ENCODE measurements around the gene BPIFB6. TPM values are rescaled to one million over a fixed set of nuclear protein-coding genes. Genes with fewer than 3 reads are reported as not detected.
"Not testable (repeated sequence)": the region's sequence is repeated elsewhere in the genome, so short reads cannot be mapped to it uniquely, and the experiment has no call there.

The BPIFB6 gene
- total RNA-seq, 1 experiment from 2014 or later, result not detected

- intact Hi-C loops (cut with micrococcal nuclease; ENCODE audit: unreplicated experiment), result no loop called here
- DNase-seq, result no peak
- no peaks in the 10 kb centered on the region for H4K20me1 ChIP-seq (ENCODE audit: insufficient read depth)
- H3K79me2 ChIP-seq (ENCODE audit: low read depth), result no peaks in the 10 kb centered on the region
- peaks cover 79% of the 10 kb centered on the region for H3K27me3 ChIP-seq (ENCODE audit: insufficient read depth, low read depth)
- TF ChIP-seq EZH2 (IDR thresholded peaks at IDR 0.05; ENCODE audit: low read depth) (no peak), CTCF (conservative IDR thresholded peaks at IDR 0.05) (no peak)
- no peak overlapping the region for H3K27ac ChIP-seq
- H3K4me3 ChIP-seq, result no peak overlapping the region
- CTCF ChIA-PET, result no interaction called here
- POLR2A ChIA-PET (ENCODE audit: unreplicated experiment), result no interaction called here
- H3F3A ChIP-seq (ENCODE audit: insufficient read depth, low read depth), result no peaks in the 10 kb centered on the region
- no peaks in the 10 kb centered on the region for H3K9me2 ChIP-seq (ENCODE audit: insufficient read depth)
- peaks cover 9% of the 10 kb centered on the region; the same call in 1 of the 2 replicates for H3K9me3 ChIP-seq (ENCODE audit: insufficient read depth, low read depth)
- no peaks in the 10 kb centered on the region for H3K36me3 ChIP-seq (ENCODE audit: low read depth)
- H3K4me2 ChIP-seq, result no peak overlapping the region
- BruUV-seq (replicated peaks), result no TSS peak
- no peak overlapping the region for H2AFZ ChIP-seq
- no peaks in the 10 kb centered on the region for H3K4me1 ChIP-seq (replicated peaks; ENCODE audit: insufficient read depth)
Measured at GRCh38 chr20:33042983-33043730, 11.7 kb downstream of the BPIFB6 start.

DNA sequence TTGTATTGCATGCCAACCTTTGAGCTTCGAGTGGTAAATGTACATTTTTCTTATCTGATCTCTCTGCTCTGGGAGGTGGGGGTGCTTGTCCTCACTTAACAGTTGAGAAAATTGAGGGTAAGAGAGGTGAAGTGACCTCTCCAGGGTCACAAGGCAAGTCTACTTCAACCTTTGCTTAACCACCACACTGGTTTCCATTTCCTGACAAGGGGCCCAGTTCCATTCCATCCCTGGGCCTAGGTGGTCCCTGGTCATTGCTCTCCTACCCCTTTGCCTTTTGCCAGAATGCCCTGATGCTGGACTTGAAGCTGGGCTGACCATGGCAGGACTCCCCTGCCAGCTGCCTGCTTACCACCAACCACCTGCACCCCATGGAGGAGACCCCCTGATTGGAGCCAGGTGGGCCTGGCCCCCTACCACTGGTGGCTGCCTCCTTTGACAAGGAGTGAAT is 12.3 kb downstream of the BPIFB6 start:
- no peak for DNase-seq
- POLR2A ChIA-PET (ENCODE audit: unreplicated experiment), result no interaction called here
- H3K4me1 ChIP-seq (replicated peaks; ENCODE audit: insufficient read depth), result no peaks in the 10 kb centered on the region
- H3K36me3 ChIP-seq (ENCODE audit: low read depth), result no peaks in the 10 kb centered on the region
- no TSS peak for BruUV-seq (replicated peaks)
- H3F3A ChIP-seq (ENCODE audit: insufficient read depth, low read depth), result no peaks in the 10 kb centered on the region
- no peaks in the 10 kb centered on the region for H3K9me2 ChIP-seq (ENCODE audit: insufficient read depth)
- no peak for TF ChIP-seq EZH2 (IDR thresholded peaks at IDR 0.05; ENCODE audit: low read depth)
- TF ChIP-seq CTCF (conservative IDR thresholded peaks at IDR 0.05), result no peak
- no peaks in the 10 kb centered on the region for H4K20me1 ChIP-seq (ENCODE audit: insufficient read depth)
- H2AFZ ChIP-seq, result no peak overlapping the region
- no peak overlapping the region for H3K4me2 ChIP-seq
- peaks cover 79% of the 10 kb centered on the region for H3K27me3 ChIP-seq (ENCODE audit: insufficient read depth, low read depth)
- CTCF ChIA-PET, result no interaction called here
- intact Hi-C loops (cut with micrococcal nuclease; ENCODE audit: unreplicated experiment), result no loop called here
- H3K79me2 ChIP-seq (ENCODE audit: low read depth), result no peaks in the 10 kb centered on the region
- H3K27ac ChIP-seq, result no peak overlapping the region
- H3K4me3 ChIP-seq, result no peak overlapping the region
- peaks cover 9% of the 10 kb centered on the region; the same call in 1 of the 2 replicates for H3K9me3 ChIP-seq (ENCODE audit: insufficient read depth, low read depth)

DNA sequence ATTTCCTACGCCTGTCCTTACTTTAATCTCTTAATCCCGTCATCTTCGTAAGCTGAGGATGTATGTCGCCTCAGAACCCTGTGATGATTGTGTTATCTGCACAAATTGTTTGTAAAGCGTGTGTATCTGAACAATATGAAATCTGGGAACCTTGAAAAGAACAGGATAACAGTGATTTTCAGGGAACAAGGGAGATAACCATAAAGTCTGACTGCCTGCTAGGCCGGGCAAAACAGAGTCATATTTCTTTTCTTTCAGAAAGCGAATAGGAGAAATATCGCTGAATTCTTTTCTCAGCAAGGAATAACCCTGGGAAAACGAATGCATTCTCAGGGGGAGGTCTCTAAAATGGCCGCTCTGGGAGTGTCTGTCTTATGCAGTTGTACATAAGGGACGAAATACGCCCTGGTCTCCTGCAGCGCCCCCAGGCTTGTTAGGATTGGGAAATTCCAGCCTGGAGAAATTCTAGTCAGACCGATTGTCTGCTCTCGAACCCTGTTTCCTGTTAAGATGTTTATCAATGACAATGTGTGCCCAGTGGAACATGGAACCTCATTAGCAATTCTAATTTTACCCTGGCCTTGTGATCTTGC is 13.8 kb downstream of the BPIFB6 start:
- intact Hi-C loops (cut with micrococcal nuclease; ENCODE audit: unreplicated experiment); POLR2A ChIA-PET (ENCODE audit: unreplicated experiment); H3K9me3 ChIP-seq (ENCODE audit: insufficient read depth, low read depth); H3K27ac ChIP-seq; H3K9me2 ChIP-seq (ENCODE audit: insufficient read depth); BruUV-seq (replicated peaks); H3K36me3 ChIP-seq (ENCODE audit: low read depth); H4K20me1 ChIP-seq (ENCODE audit: insufficient read depth); H3K4me1 ChIP-seq (replicated peaks; ENCODE audit: insufficient read depth); CTCF ChIA-PET; H3K4me2 ChIP-seq; H3F3A ChIP-seq (ENCODE audit: insufficient read depth, low read depth); H2AFZ ChIP-seq; H3K79me2 ChIP-seq (ENCODE audit: low read depth); DNase-seq; H3K4me3 ChIP-seq: not testable (repeated sequence)
- peaks cover 65% of the 10 kb centered on the region for H3K27me3 ChIP-seq (ENCODE audit: insufficient read depth, low read depth)
